GM13976 (cell line): ENCODE measurements around the gene MSH6.

Experiments
- DNase-seq: peaks from one replicate; pipeline ENCODE4 v3.0.0; 2012; ENCODE audit warnings: low spot score
- in situ Hi-C: fragments of 300-500 bp; cut with MboI; formaldehyde crosslinking; loops from one replicate; pipeline ENCODE4 v1.12.0; 2022; ENCODE audit warnings: low sequenced_read_pairs, mixed read lengths, inconsistent platforms; ENCODE audit not compliant: unreplicated experiment
- TF ChIP-seq, protein P1 (sequence below): IDR thresholded peaks from 2 replicates; pipeline ENCODE4 v1.5.1; 2012; ENCODE audit warnings: borderline replicate concordance, mild to moderate bottlenecking; ENCODE audit not compliant: insufficient read depth; ENCODE audit errors: extremely low read depth, missing control alignments, control extremely low read depth

Gene MSH6

DNA sequence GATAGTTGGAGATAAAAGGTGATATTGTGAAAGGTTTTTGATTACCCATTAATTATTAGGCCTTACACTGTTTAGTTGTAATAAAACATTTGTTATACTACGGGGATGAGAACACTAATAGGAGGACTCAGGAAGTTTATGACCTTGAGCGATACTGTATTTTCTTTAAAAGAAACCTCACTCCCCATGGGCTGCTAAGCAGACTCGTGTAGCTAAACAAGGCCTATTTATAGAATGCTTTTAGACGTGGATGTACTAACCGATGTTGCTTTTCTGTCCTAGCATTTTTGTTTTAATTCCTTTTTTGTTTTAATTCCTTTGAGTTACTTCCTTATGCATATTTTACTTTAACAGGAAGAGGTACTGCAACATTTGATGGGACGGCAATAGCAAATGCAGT, 22.9 kb downstream of the MSH6 start:
- in situ Hi-C loops, result no loop called here

DNA sequence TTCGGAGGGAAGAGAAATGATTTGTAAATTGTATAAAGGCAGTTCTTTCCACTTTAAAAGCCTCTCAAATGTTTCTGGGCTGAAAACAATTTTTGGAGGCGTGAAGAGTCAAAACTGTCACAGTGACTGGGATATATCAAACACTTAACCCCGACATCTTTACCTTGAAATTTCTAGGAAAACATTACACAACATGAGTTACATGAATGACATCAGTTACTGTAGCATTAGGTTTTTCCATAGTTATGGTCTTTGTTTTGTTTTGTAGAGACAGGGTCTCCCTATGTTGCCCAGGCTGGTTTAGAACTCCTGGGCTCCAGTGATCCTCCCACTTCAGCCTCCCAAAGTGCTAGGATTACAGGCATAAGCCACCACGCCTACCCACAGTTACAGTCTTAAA, 25.7 kb downstream of the MSH6 start:
- in situ Hi-C loops, result no loop called here
- TF ChIP-seq, protein P1, sequence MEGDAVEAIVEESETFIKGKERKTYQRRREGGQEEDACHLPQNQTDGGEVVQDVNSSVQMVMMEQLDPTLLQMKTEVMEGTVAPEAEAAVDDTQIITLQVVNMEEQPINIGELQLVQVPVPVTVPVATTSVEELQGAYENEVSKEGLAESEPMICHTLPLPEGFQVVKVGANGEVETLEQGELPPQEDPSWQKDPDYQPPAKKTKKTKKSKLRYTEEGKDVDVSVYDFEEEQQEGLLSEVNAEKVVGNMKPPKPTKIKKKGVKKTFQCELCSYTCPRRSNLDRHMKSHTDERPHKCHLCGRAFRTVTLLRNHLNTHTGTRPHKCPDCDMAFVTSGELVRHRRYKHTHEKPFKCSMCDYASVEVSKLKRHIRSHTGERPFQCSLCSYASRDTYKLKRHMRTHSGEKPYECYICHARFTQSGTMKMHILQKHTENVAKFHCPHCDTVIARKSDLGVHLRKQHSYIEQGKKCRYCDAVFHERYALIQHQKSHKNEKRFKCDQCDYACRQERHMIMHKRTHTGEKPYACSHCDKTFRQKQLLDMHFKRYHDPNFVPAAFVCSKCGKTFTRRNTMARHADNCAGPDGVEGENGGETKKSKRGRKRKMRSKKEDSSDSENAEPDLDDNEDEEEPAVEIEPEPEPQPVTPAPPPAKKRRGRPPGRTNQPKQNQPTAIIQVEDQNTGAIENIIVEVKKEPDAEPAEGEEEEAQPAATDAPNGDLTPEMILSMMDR, result no peak
- no peak for DNase-seq

More for the DNA sequence above, 22.9 kb downstream of the MSH6 start:
- DNase-seq, result no peak
- TF ChIP-seq, protein P1, result no peak

DNA sequence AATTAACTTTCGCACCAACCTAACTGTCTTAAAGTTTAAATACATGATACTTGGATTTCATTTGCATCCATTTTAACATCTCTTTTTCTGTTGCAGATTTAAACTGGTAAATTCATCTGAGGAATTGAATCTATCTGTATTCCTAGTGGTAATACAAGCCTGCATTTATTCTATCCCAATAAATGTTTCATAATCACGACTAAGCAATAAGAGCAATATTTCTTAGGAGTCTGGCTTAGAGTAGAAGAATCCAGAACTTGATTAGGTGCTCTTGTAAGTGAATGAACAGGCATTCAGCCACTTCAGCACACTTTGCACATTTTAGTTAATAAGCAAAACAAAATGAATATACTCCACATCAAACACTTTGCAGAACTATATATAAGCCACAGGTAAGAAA, 27.0 kb downstream of the MSH6 start:
- in situ Hi-C loops, result no loop called here
- TF ChIP-seq, protein P1, result no peak
- DNase-seq, result no peak

DNA sequence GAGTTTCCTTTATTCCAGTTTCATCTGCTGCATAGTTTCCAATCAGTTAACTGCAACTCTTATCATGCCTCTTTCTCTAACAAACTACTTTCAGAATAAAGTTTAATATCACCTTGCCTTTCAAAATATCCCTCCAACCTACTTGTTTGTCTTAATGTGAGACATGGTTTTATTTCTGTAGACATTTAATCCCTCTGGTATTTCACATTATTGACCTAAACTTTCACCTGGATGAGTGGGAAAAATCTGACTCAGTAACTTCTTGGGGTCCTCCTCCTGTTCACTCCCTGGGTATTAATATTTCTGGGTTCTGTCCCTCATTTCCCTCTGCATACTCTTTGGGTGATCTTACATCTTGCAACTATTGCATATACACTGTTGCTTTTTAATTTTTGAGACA, 27.9 kb downstream of the MSH6 start:
- in situ Hi-C loops, result no loop called here
- TF ChIP-seq, protein P1, result no peak
- no peak for DNase-seq

DNA sequence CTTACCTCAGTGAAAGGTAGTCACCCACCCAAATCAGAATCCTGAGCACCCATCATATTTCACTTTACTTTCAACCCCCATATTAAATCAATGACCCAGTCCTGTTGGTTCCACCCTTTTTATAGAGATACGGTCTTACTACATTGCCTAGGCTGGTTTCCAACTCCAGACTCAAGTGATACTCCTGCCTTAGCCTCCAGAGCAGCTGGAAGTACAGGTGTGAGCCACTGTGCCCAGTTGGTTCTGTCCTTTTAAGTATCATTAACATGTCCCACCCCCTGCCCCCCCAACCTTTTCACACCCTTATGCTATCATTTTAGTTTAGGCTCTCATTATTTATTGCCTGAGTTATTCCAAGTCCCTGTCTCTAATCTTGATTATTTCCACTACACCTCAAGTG, 28.7 kb downstream of the MSH6 start:
- TF ChIP-seq, protein P1, result no peak
- DNase-seq, result no peak
- in situ Hi-C loops, result no loop called here

DNA sequence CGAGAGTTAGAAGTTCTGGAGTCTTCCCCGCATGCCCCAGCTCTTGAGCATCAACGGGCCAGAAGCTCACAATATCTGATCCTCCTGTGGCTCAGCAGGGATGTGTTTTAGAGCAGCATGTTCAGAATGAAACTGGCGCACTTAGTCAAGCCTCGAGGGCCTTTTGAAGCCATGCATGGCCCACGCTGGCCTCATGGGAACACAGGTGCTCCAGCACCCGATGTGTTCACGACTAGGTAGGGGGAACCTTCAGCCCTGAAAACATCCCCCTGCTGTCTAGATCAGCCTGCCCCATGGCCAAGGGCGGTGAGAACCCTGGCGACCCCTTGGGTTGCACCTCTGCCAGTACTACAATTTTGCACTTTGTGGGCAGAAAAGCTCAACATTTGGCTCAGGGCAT, 32.8 kb downstream of the MSH6 start:
- in situ Hi-C loops, result no loop called here
- TF ChIP-seq, protein P1, result no peak
- no peak for DNase-seq

DNA sequence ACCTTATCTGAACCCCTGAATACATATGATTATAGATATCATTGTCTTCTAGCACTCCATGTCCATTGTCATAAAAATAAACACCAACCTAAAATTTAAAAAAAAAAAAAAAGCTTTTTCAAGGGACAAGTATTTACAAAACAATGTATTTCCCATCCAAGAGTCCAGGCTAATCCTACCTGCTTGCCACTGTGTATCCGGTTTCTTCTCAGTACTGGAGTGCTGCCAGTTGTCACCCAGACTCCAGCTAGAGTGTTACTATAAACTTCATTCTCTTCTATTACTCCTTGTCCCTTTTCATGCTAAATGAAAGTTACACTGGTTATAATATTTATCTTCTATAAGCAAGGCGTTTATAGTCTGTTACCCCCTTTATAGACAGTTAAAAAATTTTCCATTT, 35.8 kb downstream of the MSH6 start:
- TF ChIP-seq, protein P1, result no peak
- in situ Hi-C loops, result no loop called here
- no peak for DNase-seq
